HL-60 (cell line): ENCODE data around the gene CXCR5.

Experiments used
- DNase-seq, 2 experiments: peaks; one replicate each; pipeline ENCODE4 v3.0.0-alpha.2; 2010 to 2020; ENCODE audit warnings: low read depth in 1 of 2, low spot score in 1 of 2
- H3K27ac ChIP-seq: fragments of 250-450 bp; sonication (Bioruptor Pico); replicated peaks from 2 replicates; pipeline ENCODE4 v1.5.1; 2020; ENCODE audit warnings: mild to moderate bottlenecking, moderate library complexity
- H3K27me3 ChIP-seq: fragments of 250-450 bp; sonication (Bioruptor Pico); 2 replicates; pipeline ENCODE4 v1.5.1; 2021; ENCODE audit warnings: mild to moderate bottlenecking, moderate library complexity; ENCODE audit not compliant: insufficient read depth, poor library complexity, severe bottlenecking
- H3K4me3 ChIP-seq: replicated peaks from 2 replicates; pipeline ENCODE4 v1.5.1; 2011; ENCODE audit warnings: mild to moderate bottlenecking, control low read depth, low read length; ENCODE audit not compliant: insufficient read depth
- CTCF ChIP-seq: IDR thresholded peaks from one replicate; pipeline ENCODE4 v1.5.1; 2011; ENCODE audit warnings: low read length, control low read depth, inconsistent platforms; ENCODE audit not compliant: insufficient read depth
- GABPA ChIP-seq: IDR thresholded peaks from 2 replicates; pipeline ENCODE4 v1.6.1; 2012; ENCODE audit warnings: low read depth
- POLR2AphosphoS5 ChIP-seq: IDR thresholded peaks from 2 replicates; pipeline ENCODE4 v1.6.1; 2012; ENCODE audit warnings: low read depth
- REST ChIP-seq: IDR thresholded peaks from 2 replicates; pipeline ENCODE4 v1.6.1; 2012; ENCODE audit warnings: low read depth; ENCODE audit not compliant: insufficient replicate concordance
- SPI1 ChIP-seq: IDR thresholded peaks from 2 replicates; pipeline ENCODE4 v1.6.1; 2012; ENCODE audit warnings: low read depth, mild to moderate bottlenecking, borderline replicate concordance

CXCR5 gene

GRCh38 chr11:118870396-118871343, 13.0 kb upstream of the CXCR5 start:
- Histone ChIP-seq H3K4me3 (peak overlapping the region; percentile 12), H3K27ac (peak overlapping the region; percentile 95), H3K27me3 (no peaks in the 10 kb centered on the region)
- TF ChIP-seq GABPA (no peak), POLR2AphosphoS5 (peak; percentile 56; the same call in 1 of the 2 replicates)
- DNase-seq, result peak in 1 of 2 experiments; percentile 77

GRCh38 chr11:118872403-118872821, 11.3 kb upstream of the CXCR5 start:
- TF ChIP-seq CTCF (no peak), REST (no peak), GABPA (no peak), POLR2AphosphoS5 (no peak), SPI1 (no peak)

GRCh38 chr11:118873804-118874203, 9.9 kb upstream of the CXCR5 start:
- H3K27ac ChIP-seq, result no peak overlapping the region
- no peak for DNase-seq
- TF ChIP-seq GABPA, result no peak
- no peak for TF ChIP-seq POLR2AphosphoS5
- no peak for TF ChIP-seq SPI1
- TF ChIP-seq CTCF, result no peak
- TF ChIP-seq REST, result no peak
- H3K27me3 ChIP-seq, result no peaks in the 10 kb centered on the region
- H3K4me3 ChIP-seq, result no peak overlapping the region

More at GRCh38 chr11:118872403-118872821, 11.3 kb upstream of the CXCR5 start:
- DNase-seq, result no peak
- no peak overlapping the region for H3K27ac ChIP-seq
- H3K27me3 ChIP-seq, result no peaks in the 10 kb centered on the region
- H3K4me3 ChIP-seq, result no peak overlapping the region

- H3K27ac ChIP-seq, result peak overlapping the region; percentile 74
Measured at GRCh38 chr11:118876286-118876685, 7.4 kb upstream of the CXCR5 start.

More at GRCh38 chr11:118876286-118876685, 7.4 kb upstream of the CXCR5 start:
- TF ChIP-seq CTCF, result no peak
- no peak for TF ChIP-seq SPI1
- no peak for TF ChIP-seq GABPA
- no peak for TF ChIP-seq POLR2AphosphoS5
- no peak for TF ChIP-seq REST
- no peaks in the 10 kb centered on the region for H3K27me3 ChIP-seq
- no peak overlapping the region for H3K4me3 ChIP-seq
- DNase-seq, result peak in 1 of 2 experiments; percentile 48
